Left kidney (tissue), 8 donors: ENCODE measurements around the gene GRAPL. TPM values are rescaled to one million over a fixed set of nuclear protein-coding genes. Genes with fewer than 3 reads are reported as not detected.
"Not testable (repeated sequence)": the region's sequence is repeated elsewhere in the genome, so short reads cannot be mapped to it uniquely, and the experiment has no call there.

Source experiments
- DNase-seq: peaks from one replicate; pipeline ENCODE4 v3.0.0-alpha.2; 2013
- long read RNA-seq, 8 donors: transcript quantifications; one replicate each; lab custom pipeline, GENCODE V29; 2026
- polyA plus RNA-seq: library from polyadenylated mRNA; unstranded; fragments of 120-200 nt; gene quantifications from one replicate; pipeline ENCODE4 v1.2.1, GENCODE V29; 2013; ENCODE audit not compliant: insufficient read length

GRAPL gene
- 7.0 TPM for polyA plus RNA-seq
- long read RNA-seq, donor 1: 0 reads
- long read RNA-seq, donor 2: 0 reads
- long read RNA-seq, donor 3: 0 reads
- long read RNA-seq, donor 4: 0 reads
- long read RNA-seq, donor 5, partial matches to known transcripts: 0 of 2 reads
- long read RNA-seq, donor 5, other reads (novel, unspliced or antisense): 0 of 2 reads
- long read RNA-seq, donor 6, partial matches to known transcripts: 0 of 2 reads
- long read RNA-seq, donor 6, other reads (novel, unspliced or antisense): 0 of 2 reads
- long read RNA-seq, donor 7, partial matches to known transcripts: 53 of 101 reads
- long read RNA-seq, donor 7, other reads (novel, unspliced or antisense): 48 of 101 reads
- long read RNA-seq, donor 8, partial matches to known transcripts: 0 of 2 reads
- long read RNA-seq, donor 8, other reads (novel, unspliced or antisense): 0 of 2 reads

DNA sequence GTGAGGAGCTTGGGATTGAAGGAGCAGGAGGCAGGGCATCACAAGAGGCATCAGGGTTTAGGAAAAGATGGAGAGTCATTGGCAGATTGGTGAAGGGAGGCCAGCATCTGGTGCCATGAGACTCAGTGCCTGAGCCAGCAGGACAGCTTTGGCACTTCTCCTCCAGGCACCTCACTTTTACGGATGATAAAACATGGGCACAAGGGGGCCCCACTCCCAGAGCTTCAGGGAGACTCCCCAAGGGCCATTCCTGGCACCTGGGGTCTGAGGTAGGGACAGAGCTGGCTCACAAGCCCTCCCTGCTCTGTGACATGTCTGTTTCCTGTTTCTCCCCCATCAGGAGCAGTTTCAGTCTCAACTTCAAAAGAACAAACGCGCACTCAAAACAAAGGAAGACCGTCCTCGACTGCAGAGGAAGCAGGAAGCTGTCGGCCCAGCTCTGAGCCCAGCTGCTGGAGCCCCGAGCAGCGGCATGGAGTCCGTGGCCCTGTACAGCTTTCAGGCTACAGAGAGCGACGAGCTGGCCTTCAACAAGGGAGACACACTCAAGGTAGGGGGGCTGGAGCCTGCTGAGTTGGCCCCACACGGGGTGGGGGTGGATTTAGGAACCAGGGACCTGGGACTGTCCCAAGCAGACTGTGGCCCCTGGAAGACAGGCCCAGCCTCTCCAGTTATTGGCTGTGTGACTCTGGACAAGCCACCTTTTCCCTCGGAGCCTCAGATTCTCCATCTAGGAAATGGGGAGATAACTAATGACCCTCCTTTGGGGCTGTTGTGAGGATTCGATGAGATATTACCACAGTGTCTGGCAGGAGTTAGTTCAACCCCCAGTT is at the start of gene GRAPL:
GRAPL (plus strand) TSS at position 442 of the 833 bp plus-strand sequence; CDS start at position 473, 31 bp downstream.
- DNase-seq: not testable (repeated sequence)

GRCh38 chr17:19088804-19089685 is 38.3 kb upstream of the GRAPL start:
- DNase-seq: not testable (repeated sequence)

- not testable (repeated sequence) for DNase-seq
These were observed 37.2 kb upstream of the GRAPL start for GRCh38 chr17:19090058-19090772.

DNA sequence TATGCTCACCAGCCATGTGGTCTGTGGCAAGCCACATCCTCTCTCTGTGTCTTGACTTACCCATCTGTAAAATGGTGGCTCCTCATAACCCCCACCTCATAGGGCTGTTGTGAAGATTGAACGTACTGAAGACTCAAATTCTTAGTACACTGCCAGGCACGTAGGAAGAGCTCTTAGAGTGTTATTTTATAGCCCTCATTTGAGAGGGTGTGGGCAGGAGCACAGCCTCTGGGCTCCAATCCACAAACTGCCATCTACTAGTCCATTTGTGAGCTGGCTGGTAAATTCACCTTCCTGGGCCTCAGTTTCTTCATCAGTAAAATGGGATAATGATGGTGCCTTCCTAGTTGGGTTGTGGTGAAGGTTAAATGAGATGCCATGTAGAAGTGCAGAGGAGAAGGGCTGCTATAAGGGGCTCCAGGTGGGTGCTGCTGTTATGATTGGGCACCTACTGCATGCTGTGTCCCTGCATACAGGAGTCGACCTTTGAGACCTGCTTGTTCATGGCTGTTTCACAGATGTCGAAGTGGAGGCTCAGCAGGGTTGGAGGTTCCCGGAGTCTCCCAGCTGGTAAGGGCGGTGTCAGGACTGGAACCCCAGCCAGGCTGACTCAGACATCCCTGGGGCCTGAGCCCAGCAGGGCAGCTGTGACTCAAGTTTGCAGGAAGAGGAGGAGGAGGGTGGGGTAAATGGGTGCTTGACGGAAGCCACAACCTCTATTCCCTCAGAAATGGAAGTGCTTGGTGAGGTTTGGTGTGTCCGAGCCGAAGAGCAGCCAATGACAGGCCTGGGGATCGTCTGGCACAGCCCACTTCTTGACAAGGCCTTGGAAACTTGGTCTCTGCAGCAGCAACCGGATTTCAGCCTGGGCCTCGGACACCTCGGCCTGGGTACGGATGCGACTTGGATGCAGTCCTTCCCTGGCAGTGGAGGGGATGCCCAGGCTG is 34.4 kb upstream of the GRAPL start:
- not testable (repeated sequence) for DNase-seq

DNA sequence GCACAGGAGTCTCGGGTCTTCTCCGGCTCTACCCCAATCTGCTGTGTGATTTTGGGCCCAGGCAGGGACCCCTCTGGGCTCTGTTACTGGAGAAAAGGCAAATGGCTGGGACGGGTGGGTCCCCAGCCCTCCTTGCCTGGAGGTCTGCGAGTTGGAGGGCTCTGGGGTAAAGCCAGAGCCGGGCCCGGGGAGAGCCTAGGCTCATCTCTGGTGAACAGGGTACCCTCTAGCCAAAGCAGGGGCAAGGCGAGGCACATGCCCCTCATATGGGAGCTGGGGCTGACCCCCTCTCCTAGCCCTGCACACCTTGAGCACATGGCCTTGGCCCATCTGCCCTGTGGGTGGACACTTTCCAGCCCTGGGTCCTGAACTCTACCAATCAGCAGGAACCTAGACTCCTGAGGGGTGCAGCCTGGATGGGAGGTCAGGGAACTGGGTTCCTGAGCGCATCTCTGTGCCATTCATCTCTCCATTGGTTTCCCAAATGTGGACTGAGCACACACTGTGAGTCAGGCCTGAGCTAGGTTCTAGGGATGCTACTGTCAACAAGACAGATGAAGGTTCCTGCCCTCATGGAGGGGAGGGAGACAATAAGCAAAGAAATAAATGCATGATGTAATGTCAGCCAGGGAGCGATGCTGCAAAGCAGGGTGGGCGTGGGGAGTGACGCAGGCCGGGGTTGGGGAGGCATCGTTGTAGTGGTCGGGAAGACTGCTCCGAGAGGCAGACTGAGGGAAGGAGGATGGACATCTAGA is 33.5 kb upstream of the GRAPL start:
- DNase-seq: not testable (repeated sequence)

- DNase-seq: not testable (repeated sequence)
These were observed 18.9 kb upstream of the GRAPL start for GRCh38 chr17:19108517-19108916.

GRCh38 chr17:19110189-19111097 is 16.9 kb upstream of the GRAPL start:
- not testable (repeated sequence) for DNase-seq

DNA sequence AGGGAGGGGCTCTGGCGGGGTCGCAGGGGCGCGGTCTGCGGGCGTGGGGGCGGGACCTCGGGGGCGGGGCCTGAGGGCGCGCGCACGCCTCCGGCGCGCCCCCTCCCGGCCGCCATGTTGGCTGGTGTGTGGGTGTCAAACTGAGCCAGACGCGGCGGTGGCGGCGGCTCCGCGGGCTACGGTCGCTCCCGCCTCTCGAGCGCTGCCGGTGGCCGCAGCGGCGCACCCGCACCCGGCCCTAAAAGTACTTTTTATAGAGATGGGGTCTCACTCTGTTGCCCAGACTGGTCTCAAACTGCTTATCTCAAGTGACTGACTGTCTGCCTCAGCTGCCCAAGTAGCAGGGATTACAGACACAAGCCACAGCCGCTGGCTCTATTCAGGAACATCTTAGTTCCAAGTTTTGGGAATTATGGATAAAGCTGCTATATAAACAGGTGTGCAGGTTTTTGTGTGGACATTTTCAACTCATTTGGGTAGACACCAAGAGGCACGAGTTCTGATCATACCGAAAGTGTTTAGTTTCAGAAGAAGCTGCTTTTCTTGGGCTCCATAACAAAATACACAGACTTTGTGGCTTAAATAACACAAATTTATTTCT is 16.2 kb upstream of the GRAPL start:
- peak; percentile 65 for DNase-seq

- DNase-seq: not testable (repeated sequence)
These were observed 15.5 kb upstream of the GRAPL start for GRCh38 chr17:19111801-19112458.

- DNase-seq: not testable (repeated sequence)
These were observed 14.9 kb upstream of the GRAPL start for GRCh38 chr17:19112459-19112826.

- not testable (repeated sequence) for DNase-seq
These were observed 8.7 kb upstream of the GRAPL start for GRCh38 chr17:19118695-19119094.

- DNase-seq: not testable (repeated sequence)
These were observed 2.1 kb upstream of the GRAPL start for GRCh38 chr17:19125289-19125688.

GRCh38 chr17:19129500-19129899 is 2.1 kb downstream of the GRAPL start:
- not testable (repeated sequence) for DNase-seq

DNA sequence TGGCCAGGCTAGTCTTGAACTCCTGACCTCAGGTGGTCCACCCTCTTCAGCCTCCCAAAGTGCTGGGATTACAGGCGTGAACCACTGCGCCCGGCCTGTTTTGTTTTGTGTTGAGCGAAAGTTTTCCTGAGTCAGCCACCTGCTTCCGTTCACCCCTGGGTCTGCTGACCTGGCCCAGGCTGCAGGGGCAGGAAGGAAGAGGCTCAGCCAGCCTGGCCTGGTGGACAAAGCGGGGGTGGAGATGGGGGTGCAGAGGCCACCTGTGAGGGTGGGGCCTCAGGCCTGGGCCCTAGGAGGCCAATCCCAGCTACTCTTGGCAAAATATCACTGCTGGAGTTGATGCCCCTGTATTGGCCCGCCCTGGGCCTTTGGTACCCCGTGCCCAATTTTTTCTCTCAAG is 3.7 kb downstream of the GRAPL start:
- not testable (repeated sequence) for DNase-seq

GRCh38 chr17:19131772-19132171 is 4.4 kb downstream of the GRAPL start:
- not testable (repeated sequence) for DNase-seq

GRCh38 chr17:19133793-19134192 is 6.4 kb downstream of the GRAPL start:
- not testable (repeated sequence) for DNase-seq

GRCh38 chr17:19135391-19135790 is 8.0 kb downstream of the GRAPL start:
- DNase-seq: not testable (repeated sequence)
